Measurements from ENCODE around the gene XCR1.

The XCR1 gene

DNA sequence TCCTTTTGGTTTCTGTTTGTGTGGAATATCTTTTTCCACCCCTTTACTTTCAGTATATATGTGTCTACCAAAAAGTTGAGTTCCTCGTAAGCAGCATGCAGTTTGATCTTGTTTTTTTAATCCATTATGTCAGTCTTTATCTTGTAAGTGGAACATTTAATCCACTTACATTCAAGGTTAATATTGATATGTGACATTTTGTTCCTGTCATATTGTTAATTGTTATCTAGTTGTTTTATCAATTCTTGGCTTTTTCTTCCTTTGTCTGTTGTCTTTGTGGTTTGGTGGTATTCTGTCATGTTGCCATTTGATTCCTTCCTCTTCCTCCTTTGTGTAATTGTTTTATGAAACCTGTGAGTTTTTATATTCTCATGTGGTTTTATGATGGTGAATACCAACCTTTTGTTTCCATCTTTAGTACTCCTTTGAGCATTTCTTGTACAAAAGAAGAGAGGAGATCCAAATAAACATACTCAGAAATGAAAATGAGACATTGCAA lies 43.4 kb upstream of the XCR1 start:
- H3K27me3 ChIP-seq (ENCODE audit: control insufficient read depth in 1 of 2, insufficient read depth in 1 of 2, low read length in 2 of 2), result peaks cover 0 to 12% of the 10 kb centered on the region in 2 experiments
- no peak overlapping the region for H3K27ac ChIP-seq (ENCODE audit: low read length, poor library complexity, severe bottlenecking)
- no peak overlapping the region for H2AFZ ChIP-seq (ENCODE audit: low read depth, low read length)
- no peak overlapping the region for H3K18ac ChIP-seq (ENCODE audit: low read depth in 1 of 2, low read length in 2 of 2)
- no peak overlapping the region for H3K4ac ChIP-seq (ENCODE audit: low read depth in 1 of 2, low read length in 2 of 2)
- H3K9ac ChIP-seq (ENCODE audit: low read length), result no peak overlapping the region
- no CpG with 5 or more reads among the region's 1 CpG for WGBS
- no peak overlapping the region for H2BK120ac ChIP-seq (ENCODE audit: low read depth, low read length)
- no peaks in the 10 kb centered on the region for H3K79me1 ChIP-seq (replicated peaks; ENCODE audit: low read length, poor library complexity, severe bottlenecking)
- H2BK12ac ChIP-seq (ENCODE audit: low read length in 2 of 2), result no peak overlapping the region
- H3K4me1 ChIP-seq (ENCODE audit: control insufficient read depth, insufficient read depth, low read depth, low read length), result no peaks in the 10 kb centered on the region
- H4K91ac ChIP-seq (ENCODE audit: low read length), result no peak overlapping the region
- H3K4me2 ChIP-seq (ENCODE audit: low read length, poor library complexity, severe bottlenecking), result no peak overlapping the region
- H2AK5ac ChIP-seq (ENCODE audit: low read length, severe bottlenecking), result no peak overlapping the region
- no peak overlapping the region for H4K8ac ChIP-seq (ENCODE audit: low read length)
- no peaks in the 10 kb centered on the region for H3K36me3 ChIP-seq (ENCODE audit: control insufficient read depth in 1 of 2, insufficient read depth in 2 of 2, low read depth in 1 of 2, low read length in 2 of 2)
- no peak overlapping the region for H3K23ac ChIP-seq (ENCODE audit: low read length in 2 of 2)
- no peaks in the 10 kb centered on the region for H3K9me3 ChIP-seq (ENCODE audit: control insufficient read depth, low read length)
- no peak overlapping the region for H3K4me3 ChIP-seq (ENCODE audit: insufficient read depth in 1 of 2, low read depth in 1 of 2, low read length in 2 of 2)
- H3K14ac ChIP-seq (ENCODE audit: low read length in 2 of 2), result no peak overlapping the region
- no peak overlapping the region for H2BK15ac ChIP-seq (ENCODE audit: low read depth, poor library complexity, severe bottlenecking)
- DNase-seq, result no peak
- H2BK5ac ChIP-seq (ENCODE audit: low read depth, low read length, poor library complexity, severe bottlenecking), result no peak overlapping the region

DNA sequence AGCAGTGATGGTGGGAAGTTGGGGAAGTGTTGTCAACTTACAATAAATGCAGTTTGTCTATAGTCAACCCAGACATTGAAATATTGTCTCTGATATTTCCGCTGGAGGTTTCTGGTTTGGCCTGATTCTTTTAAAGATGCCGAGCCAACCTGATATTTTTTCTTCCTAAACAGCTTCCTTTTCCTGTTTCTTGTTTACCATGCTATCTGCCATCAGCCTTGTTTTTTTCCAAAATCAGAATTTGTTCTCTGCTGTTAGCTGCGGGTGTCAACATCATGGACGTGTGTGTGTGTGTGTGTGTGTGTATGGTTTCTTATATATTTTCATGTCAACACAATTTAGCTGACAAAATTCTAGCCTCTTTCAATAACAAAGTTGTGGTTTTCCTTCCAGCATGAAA lies 41.2 kb upstream of the XCR1 start:
- Histone ChIP-seq H2BK120ac (ENCODE audit: low read depth, low read length) (no peak overlapping the region), H2BK15ac (ENCODE audit: low read depth, poor library complexity, severe bottlenecking) (no peak overlapping the region), H2AK5ac (ENCODE audit: low read length, severe bottlenecking) (no peak overlapping the region), H3K4me2 (ENCODE audit: low read length, poor library complexity, severe bottlenecking) (no peak overlapping the region), H3K36me3 (ENCODE audit: control insufficient read depth in 1 of 2, insufficient read depth in 2 of 2, low read depth in 1 of 2, low read length in 2 of 2) (no peaks in the 10 kb centered on the region), H2BK12ac (ENCODE audit: low read length in 2 of 2) (no peak overlapping the region), H4K8ac (ENCODE audit: low read length) (no peak overlapping the region), H3K4me1 (ENCODE audit: control insufficient read depth, insufficient read depth, low read depth, low read length) (no peaks in the 10 kb centered on the region), H3K23ac (ENCODE audit: low read length in 2 of 2) (no peak overlapping the region), H2BK5ac (ENCODE audit: low read depth, low read length, poor library complexity, severe bottlenecking) (no peak overlapping the region), H3K4me3 (ENCODE audit: insufficient read depth in 1 of 2, low read depth in 1 of 2, low read length in 2 of 2) (no peak overlapping the region), H3K27ac (ENCODE audit: low read length, poor library complexity, severe bottlenecking) (no peak overlapping the region), H3K18ac (ENCODE audit: low read depth in 1 of 2, low read length in 2 of 2) (no peak overlapping the region), H3K14ac (ENCODE audit: low read length in 2 of 2) (no peak overlapping the region), H2AFZ (ENCODE audit: low read depth, low read length) (no peak overlapping the region), H3K27me3 (ENCODE audit: control insufficient read depth in 1 of 2, insufficient read depth in 1 of 2, low read length in 2 of 2) (peaks cover 0 to 24% of the 10 kb centered on the region in 2 experiments), H3K4ac (ENCODE audit: low read depth in 1 of 2, low read length in 2 of 2) (no peak overlapping the region), H3K9ac (ENCODE audit: low read length) (no peak overlapping the region), H3K9me3 (ENCODE audit: control insufficient read depth, low read length) (no peaks in the 10 kb centered on the region), H4K91ac (ENCODE audit: low read length) (no peak overlapping the region), H3K79me1 (replicated peaks; ENCODE audit: low read length, poor library complexity, severe bottlenecking) (no peaks in the 10 kb centered on the region)
- WGBS, result 92% methylated on average over 2 of the region's 4 CpGs
- no peak for DNase-seq

DNA sequence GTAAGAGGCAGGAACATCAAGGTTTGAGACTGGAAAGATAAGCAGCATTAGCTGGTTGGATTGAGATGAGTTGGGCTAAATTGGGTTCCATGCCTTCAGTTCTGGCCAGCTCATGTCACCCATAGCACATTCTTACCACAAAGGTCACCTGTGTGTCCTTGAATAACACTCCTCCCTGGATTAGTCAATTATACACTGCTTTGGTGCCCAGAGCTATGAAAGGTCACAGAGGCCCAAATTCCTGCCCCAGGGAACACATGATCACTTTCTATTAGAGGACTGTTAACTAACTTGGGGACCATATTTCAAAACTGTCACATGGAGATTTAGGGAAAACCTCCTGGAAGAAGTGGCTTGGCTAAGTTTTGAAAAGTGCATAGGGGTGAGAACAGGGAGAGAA lies 40.1 kb upstream of the XCR1 start:
- Histone ChIP-seq H2BK12ac (ENCODE audit: low read length in 2 of 2) (no peak overlapping the region), H3K4me2 (ENCODE audit: low read length, poor library complexity, severe bottlenecking) (no peak overlapping the region), H2BK5ac (ENCODE audit: low read depth, low read length, poor library complexity, severe bottlenecking) (no peak overlapping the region), H3K4me3 (ENCODE audit: insufficient read depth in 1 of 2, low read depth in 1 of 2, low read length in 2 of 2) (no peak overlapping the region), H3K9ac (ENCODE audit: low read length) (no peak overlapping the region), H3K27me3 (ENCODE audit: control insufficient read depth in 1 of 2, insufficient read depth in 1 of 2, low read length in 2 of 2) (peaks cover 0 to 33% of the 10 kb centered on the region in 2 experiments), H3K4ac (ENCODE audit: low read depth in 1 of 2, low read length in 2 of 2) (no peak overlapping the region), H2AFZ (ENCODE audit: low read depth, low read length) (no peak overlapping the region), H4K91ac (ENCODE audit: low read length) (no peak overlapping the region), H3K14ac (ENCODE audit: low read length in 2 of 2) (no peak overlapping the region), H3K18ac (ENCODE audit: low read depth in 1 of 2, low read length in 2 of 2) (peak overlapping the region in 1 of 2 experiments; percentile 14), H4K8ac (ENCODE audit: low read length) (no peak overlapping the region), H2BK120ac (ENCODE audit: low read depth, low read length) (no peak overlapping the region), H2BK15ac (ENCODE audit: low read depth, poor library complexity, severe bottlenecking) (no peak overlapping the region), H3K79me1 (replicated peaks; ENCODE audit: low read length, poor library complexity, severe bottlenecking) (no peaks in the 10 kb centered on the region), H3K9me3 (ENCODE audit: control insufficient read depth, low read length) (no peaks in the 10 kb centered on the region), H3K27ac (ENCODE audit: low read length, poor library complexity, severe bottlenecking) (no peak overlapping the region), H3K36me3 (ENCODE audit: control insufficient read depth in 1 of 2, insufficient read depth in 2 of 2, low read depth in 1 of 2, low read length in 2 of 2) (no peaks in the 10 kb centered on the region), H3K23ac (ENCODE audit: low read length in 2 of 2) (no peak overlapping the region), H3K4me1 (ENCODE audit: control insufficient read depth, insufficient read depth, low read depth, low read length) (no peaks in the 10 kb centered on the region), H2AK5ac (ENCODE audit: low read length, severe bottlenecking) (no peak overlapping the region)
- no peak for DNase-seq

DNA sequence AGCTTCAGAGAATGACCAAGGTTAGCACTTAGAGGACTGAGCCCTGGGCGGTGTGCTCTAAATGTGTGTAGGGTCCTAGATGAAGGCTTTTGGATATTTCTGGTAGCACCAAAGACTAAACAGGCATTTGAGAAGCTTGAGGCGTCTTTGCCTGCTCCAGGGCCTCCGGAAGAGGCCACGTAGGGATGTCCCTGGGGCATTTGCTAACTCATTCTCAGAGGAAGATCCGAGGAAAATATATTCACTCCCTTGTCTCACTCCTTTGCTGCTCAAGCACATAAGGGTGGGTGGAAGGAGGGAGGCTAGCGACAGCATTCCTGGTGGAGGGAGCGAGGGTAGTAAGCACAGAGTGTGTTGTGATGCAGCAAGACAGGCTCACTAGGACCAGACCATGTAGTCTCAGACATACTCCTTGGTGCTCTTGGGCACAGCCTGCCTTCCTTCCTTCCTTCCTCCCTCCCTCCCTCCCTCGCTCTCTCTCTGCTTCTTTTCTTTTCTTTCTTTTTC lies 38.5 kb upstream of the XCR1 start:
- H3K36me3 ChIP-seq (ENCODE audit: control insufficient read depth in 1 of 2, insufficient read depth in 2 of 2, low read depth in 1 of 2, low read length in 2 of 2), result no peaks in the 10 kb centered on the region
- 85% methylated on average over 7 of the region's 8 CpGs for WGBS
- peaks cover 0 to 46% of the 10 kb centered on the region in 2 experiments for H3K27me3 ChIP-seq (ENCODE audit: control insufficient read depth in 1 of 2, insufficient read depth in 1 of 2, low read length in 2 of 2)
- no peaks in the 10 kb centered on the region for H3K9me3 ChIP-seq (ENCODE audit: control insufficient read depth, low read length)
- no peak for DNase-seq
- H3K18ac ChIP-seq (ENCODE audit: low read depth in 1 of 2, low read length in 2 of 2), result no peak overlapping the region
- H3K14ac ChIP-seq (ENCODE audit: low read length in 2 of 2), result no peak overlapping the region
- no peak overlapping the region for H3K9ac ChIP-seq (ENCODE audit: low read length)
- H4K91ac ChIP-seq (ENCODE audit: low read length), result no peak overlapping the region
- H3K4me1 ChIP-seq (ENCODE audit: control insufficient read depth, insufficient read depth, low read depth, low read length), result no peaks in the 10 kb centered on the region
- H2BK12ac ChIP-seq (ENCODE audit: low read length in 2 of 2), result no peak overlapping the region
- no peaks in the 10 kb centered on the region for H3K79me1 ChIP-seq (replicated peaks; ENCODE audit: low read length, poor library complexity, severe bottlenecking)
- H3K23ac ChIP-seq (ENCODE audit: low read length in 2 of 2), result no peak overlapping the region
- no peak overlapping the region for H3K4me3 ChIP-seq (ENCODE audit: insufficient read depth in 1 of 2, low read depth in 1 of 2, low read length in 2 of 2)
- no peak overlapping the region for H2AFZ ChIP-seq (ENCODE audit: low read depth, low read length)
- H2BK120ac ChIP-seq (ENCODE audit: low read depth, low read length), result no peak overlapping the region
- no peak overlapping the region for H3K4me2 ChIP-seq (ENCODE audit: low read length, poor library complexity, severe bottlenecking)
- no peak overlapping the region for H4K8ac ChIP-seq (ENCODE audit: low read length)
- no peak overlapping the region for H2AK5ac ChIP-seq (ENCODE audit: low read length, severe bottlenecking)
- H3K4ac ChIP-seq (ENCODE audit: low read depth in 1 of 2, low read length in 2 of 2), result no peak overlapping the region
- no peak overlapping the region for H3K27ac ChIP-seq (ENCODE audit: low read length, poor library complexity, severe bottlenecking)
- no peak overlapping the region for H2BK15ac ChIP-seq (ENCODE audit: low read depth, poor library complexity, severe bottlenecking)
- no peak overlapping the region for H2BK5ac ChIP-seq (ENCODE audit: low read depth, low read length, poor library complexity, severe bottlenecking)
